GM12801 (cell line): ENCODE results near the gene SPIB.

Experiments used
- TF ChIP-seq, protein P1 (sequence below): IDR thresholded peaks from one replicate; pipeline ENCODE4 v1.5.1; 2011; ENCODE audit warnings: control low read depth; ENCODE audit not compliant: insufficient read length; ENCODE audit errors: extremely low read depth

SPIB gene

DNA sequence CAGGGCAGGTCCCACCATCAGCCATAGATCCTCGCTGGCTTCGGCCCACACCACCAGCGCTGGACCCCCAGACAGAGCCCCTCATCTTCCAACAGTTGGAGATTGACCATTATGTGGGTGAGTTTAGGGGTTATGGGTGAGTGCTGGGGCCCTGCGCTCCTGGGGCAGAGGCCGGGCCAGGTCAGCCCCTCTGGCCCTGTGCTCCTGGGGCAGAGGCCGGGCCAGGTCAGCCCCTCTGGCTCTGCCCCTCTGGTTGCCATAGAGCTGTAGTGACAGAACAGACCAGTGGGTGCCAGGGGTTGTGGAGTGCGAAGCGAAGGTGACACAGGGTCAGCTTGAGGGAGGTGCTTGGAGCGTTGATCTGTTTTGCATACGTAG lies 19.4 kb upstream of the SPIB start:
- TF ChIP-seq, protein P1, sequence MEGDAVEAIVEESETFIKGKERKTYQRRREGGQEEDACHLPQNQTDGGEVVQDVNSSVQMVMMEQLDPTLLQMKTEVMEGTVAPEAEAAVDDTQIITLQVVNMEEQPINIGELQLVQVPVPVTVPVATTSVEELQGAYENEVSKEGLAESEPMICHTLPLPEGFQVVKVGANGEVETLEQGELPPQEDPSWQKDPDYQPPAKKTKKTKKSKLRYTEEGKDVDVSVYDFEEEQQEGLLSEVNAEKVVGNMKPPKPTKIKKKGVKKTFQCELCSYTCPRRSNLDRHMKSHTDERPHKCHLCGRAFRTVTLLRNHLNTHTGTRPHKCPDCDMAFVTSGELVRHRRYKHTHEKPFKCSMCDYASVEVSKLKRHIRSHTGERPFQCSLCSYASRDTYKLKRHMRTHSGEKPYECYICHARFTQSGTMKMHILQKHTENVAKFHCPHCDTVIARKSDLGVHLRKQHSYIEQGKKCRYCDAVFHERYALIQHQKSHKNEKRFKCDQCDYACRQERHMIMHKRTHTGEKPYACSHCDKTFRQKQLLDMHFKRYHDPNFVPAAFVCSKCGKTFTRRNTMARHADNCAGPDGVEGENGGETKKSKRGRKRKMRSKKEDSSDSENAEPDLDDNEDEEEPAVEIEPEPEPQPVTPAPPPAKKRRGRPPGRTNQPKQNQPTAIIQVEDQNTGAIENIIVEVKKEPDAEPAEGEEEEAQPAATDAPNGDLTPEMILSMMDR: no peak

DNA sequence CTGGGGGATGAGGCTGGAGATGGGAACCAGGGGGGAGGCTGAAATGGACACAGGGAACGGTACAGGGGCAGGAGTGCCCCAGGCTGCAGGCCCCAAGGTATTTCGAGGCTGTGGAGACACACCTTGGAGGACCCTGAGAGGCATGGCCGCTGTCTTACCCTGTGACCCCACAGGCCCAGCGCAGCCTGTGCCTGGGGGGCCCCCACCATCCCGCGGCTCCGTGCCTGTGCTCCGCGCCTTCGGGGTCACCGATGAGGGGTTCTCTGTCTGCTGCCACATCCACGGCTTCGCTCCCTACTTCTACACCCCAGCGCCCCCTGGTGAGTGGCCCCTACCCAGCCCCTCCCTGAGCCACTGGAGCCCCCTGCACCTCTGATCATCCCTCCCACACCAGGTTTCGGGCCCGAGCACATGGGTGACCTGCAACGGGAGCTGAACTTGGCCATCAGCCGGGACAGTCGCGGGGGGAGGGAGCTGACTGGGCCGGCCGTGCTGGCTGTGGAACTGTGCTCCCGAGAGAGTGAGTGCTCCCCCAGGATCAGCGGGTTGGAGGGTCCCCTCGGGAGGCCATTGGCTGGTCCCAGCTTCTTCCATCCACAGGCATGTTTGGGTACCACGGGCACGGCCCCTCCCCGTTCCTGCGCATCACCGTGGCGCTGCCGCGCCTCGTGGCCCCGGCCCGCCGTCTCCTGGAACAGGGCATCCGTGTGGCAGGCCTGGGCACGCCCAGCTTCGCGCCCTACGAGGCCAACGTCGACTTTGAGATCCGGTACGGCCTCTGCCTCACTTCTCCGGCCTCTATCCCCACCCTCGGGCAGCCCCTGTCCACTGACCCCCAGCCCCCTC lies 16.9 kb upstream of the SPIB start:
- TF ChIP-seq, protein P1: no peak

DNA sequence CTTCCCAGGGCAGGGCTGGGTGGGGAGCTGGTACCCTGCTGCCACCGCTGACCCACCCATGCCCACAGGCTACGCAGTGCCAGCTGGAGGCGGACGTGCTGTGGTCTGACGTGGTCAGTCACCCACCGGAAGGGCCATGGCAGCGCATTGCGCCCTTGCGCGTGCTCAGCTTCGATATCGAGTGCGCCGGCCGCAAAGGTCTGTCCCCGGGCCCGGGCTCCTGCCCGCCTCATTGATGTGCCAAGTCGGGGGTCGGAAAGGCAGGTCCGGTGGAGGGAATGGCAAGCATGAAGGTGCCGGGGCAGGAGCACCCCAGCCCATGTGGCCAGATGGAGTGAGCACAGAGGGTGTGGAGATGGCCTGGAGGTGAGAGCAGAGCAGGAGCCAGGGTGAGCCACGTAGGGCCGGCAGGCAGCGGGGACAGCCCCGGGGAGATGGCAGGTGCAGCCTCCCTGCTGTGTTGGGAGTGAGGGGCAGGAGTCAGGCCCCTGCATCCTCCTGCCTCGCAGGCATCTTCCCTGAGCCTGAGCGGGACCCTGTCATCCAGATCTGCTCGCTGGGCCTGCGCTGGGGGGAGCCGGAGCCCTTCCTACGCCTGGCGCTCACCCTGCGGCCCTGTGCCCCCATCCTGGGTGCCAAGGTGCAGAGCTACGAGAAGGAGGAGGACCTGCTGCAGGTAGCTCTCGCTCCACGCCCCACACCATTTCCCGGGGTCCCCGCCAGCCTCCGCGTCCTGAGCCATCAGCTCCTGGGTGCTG lies 16.0 kb upstream of the SPIB start:
- TF ChIP-seq, protein P1: no peak

DNA sequence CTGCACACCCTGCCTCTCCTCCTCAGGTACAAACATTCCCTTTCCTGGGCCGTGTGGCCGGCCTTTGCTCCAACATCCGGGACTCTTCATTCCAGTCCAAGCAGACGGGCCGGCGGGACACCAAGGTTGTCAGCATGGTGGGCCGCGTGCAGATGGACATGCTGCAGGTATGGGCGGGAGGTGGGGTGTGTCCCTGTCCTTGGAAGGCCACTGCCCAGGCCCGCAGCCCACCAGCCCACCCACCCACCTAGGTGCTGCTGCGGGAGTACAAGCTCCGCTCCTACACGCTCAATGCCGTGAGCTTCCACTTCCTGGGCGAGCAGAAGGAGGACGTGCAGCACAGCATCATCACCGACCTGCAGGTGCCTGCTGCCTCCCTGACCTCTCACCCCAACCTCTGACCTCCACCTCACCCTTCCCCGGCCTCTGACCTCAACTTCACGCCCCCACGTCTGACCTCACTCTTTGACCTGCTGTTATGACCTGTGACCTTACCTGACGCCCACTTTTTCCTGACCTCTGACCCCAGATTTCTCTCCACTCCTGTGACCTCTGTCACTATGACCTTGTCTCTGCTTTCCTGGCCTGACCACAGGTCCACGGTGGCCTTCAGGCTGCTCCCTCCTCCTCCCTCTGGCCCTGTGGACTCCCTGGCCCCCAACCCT lies 12.4 kb upstream of the SPIB start:
- TF ChIP-seq, protein P1: no peak

DNA sequence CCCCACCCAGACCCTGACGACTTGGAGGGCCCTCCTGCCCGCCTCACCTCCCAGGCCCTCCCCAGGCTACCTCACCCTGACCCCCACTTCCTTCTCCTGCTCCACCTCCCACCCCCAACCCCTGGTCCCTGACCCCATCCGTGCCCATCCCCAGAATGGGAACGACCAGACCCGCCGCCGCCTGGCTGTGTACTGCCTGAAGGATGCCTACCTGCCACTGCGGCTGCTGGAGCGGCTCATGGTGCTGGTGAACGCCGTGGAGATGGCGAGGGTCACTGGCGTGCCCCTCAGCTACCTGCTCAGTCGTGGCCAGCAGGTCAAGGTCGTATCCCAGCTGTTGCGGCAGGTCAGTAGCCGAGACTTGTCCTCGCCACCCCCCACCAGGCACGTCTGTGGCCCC lies 11.9 kb upstream of the SPIB start:
- TF ChIP-seq, protein P1: no peak

DNA sequence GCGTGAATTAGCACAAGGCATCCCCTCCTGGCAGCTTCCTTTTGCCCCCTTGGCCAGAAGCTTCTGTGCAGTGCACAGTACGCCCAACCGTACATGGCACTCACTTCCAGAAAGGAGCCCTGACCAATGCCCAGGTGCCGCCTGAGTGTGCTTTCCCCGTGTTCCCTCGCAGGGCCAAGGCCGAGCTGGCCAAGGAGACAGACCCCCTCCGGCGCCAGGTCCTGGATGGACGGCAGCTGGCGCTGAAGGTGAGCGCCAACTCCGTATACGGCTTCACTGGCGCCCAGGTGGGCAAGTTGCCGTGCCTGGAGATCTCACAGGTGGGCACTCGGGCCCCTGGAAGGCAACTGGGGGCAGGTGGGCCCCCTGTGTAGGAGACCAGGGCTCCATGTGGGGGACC lies 9.4 kb upstream of the SPIB start:
- TF ChIP-seq, protein P1: no peak

DNA sequence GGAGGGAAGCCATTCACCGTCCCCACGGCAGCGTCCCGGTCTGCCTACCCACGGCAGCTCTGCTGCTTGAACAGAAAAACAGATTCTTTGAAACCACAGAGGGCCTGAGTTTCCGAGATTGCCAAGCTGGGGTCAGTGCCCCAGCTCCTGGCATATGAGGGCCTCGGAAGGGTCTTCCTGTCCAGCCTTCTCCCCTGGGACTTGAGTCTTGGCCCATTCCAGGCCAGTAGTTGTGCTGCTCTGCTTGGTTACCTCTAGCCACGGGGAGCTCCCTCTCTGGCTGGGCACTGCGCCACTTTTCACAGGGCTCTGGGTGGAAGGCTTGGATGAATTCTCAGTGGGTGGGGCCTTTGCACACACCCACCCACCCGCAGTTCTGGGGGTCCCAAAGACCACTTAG lies 8.6 kb upstream of the SPIB start:
- TF ChIP-seq, protein P1: no peak
